ENCODE results near the gene TIGAR.

- TF ChIP-seq CTCF (IDR thresholded peaks at IDR 0.05) (no peak), POLR2A (IDR thresholded peaks at IDR 0.05) (no peak)
Observed at GRCh38 chr12:4284306-4284705, 36.7 kb upstream of the TIGAR start.
